ENCODE results near the gene AP1B1.

AP1B1 gene

DNA sequence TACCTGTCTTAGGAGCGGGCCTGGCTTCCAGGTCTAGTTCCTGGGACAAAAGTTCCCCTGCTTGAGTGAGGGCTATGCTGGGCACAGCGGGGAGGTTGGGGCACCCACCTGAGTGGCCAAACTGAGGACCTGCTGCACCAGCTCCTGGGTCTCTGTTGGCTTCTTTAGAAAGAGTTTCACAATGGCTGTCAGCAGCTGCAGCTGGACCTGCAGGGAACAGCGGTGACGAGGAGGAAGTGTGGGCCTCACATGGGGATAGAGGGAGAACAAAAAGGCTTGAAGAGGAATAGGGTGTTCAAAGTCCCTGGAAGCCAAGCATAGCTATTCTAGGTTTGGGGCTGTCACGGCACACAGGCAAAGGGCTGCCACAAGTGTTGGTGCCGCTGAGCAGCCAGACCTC is 46.2 kb downstream of the AP1B1 start:
- Histone ChIP-seq H3K27ac (peak overlapping the region; percentile 78), H3K9me3 (no peaks in the 10 kb centered on the region), H3K27me3 (no peaks in the 10 kb centered on the region), H3K4me1 (peaks cover 79% of the 10 kb centered on the region), H3K4me2 (peak overlapping the region; percentile 77), H3K4me3 (no peak overlapping the region), H3K36me3 (peaks cover 83% of the 10 kb centered on the region), H3K9ac (peak overlapping the region; percentile 38; the same call in 1 of the 2 replicates), H4K20me1 (peaks cover 29% of the 10 kb centered on the region; the same call in 1 of the 2 replicates)
- TF ChIP-seq Cebpa-rat (IDR thresholded peaks at IDR 0.05) = peak; percentile 48; the same call in 1 of the 2 replicates

- Histone ChIP-seq H4K20me1 (peaks cover 33% of the 10 kb centered on the region; the same call in 1 of the 2 replicates), H3K9ac (peak overlapping the region; percentile 38; the same call in 1 of the 2 replicates), H3K4me3 (no peak overlapping the region), H3K27ac (peak overlapping the region; percentile 78), H3K36me3 (peaks cover 83% of the 10 kb centered on the region), H3K27me3 (no peaks in the 10 kb centered on the region), H3K4me1 (peaks cover 83% of the 10 kb centered on the region), H3K9me3 (no peaks in the 10 kb centered on the region), H3K4me2 (peak overlapping the region; percentile 77)
- no peak for TF ChIP-seq Cebpa-rat (IDR thresholded peaks at IDR 0.05)
These were observed 46.6 kb downstream of the AP1B1 start for GRCh38 chr22:29341849-29342127.

GRCh38 chr22:29341056-29341848 is 47.1 kb downstream of the AP1B1 start:
- H3K4me3 ChIP-seq = no peak overlapping the region
- H3K27me3 ChIP-seq = no peaks in the 10 kb centered on the region
- H4K20me1 ChIP-seq = peaks cover 38% of the 10 kb centered on the region; the same call in 1 of the 2 replicates
- peak overlapping the region; percentile 77 for H3K4me2 ChIP-seq
- TF ChIP-seq Cebpa-rat (IDR thresholded peaks at IDR 0.05) = no peak
- H3K9ac ChIP-seq = 0 out of 2 replicates have a peak overlapping the region, but pooled peaks have one; percentile 38
- H3K9me3 ChIP-seq = no peaks in the 10 kb centered on the region
- H3K36me3 ChIP-seq = peaks cover 83% of the 10 kb centered on the region
- H3K4me1 ChIP-seq = peaks cover 89% of the 10 kb centered on the region
- peak overlapping the region; percentile 78 for H3K27ac ChIP-seq

DNA sequence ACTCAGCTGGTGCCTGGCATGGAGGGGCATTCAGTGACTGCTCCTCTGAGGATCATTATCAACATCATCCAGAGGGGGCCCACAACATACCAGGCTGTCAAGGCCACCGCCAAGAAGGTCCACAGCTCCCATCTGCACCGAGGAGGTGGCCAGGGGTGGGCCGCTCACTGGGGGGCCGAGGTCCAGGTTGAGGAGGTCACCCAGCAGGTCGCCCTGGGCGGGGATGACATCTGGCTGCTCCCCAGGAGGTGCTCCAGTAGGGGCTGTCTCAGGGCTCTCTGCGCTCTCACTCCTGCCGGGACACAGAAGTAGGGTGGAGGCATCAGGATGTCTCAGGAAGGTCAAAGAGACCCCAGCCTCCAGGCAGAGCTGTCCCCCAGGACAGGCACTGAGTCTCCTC is 47.8 kb downstream of the AP1B1 start:
- Histone ChIP-seq H4K20me1 (peaks cover 45% of the 10 kb centered on the region; the same call in 1 of the 2 replicates), H3K9ac (no peak overlapping the region; the same call in 1 of the 2 replicates), H3K27me3 (no peaks in the 10 kb centered on the region), H3K4me3 (no peak overlapping the region), H3K4me1 (peaks cover 95% of the 10 kb centered on the region), H3K27ac (peak overlapping the region; percentile 32), H3K4me2 (peak overlapping the region; percentile 57), H3K9me3 (no peaks in the 10 kb centered on the region), H3K36me3 (peaks cover 82% of the 10 kb centered on the region)
- no peak for TF ChIP-seq Cebpa-rat (IDR thresholded peaks at IDR 0.05)

GRCh38 chr22:29339381-29340235 is 48.8 kb downstream of the AP1B1 start:
- Histone ChIP-seq H3K9ac (no peak overlapping the region; the same call in 1 of the 2 replicates), H3K27me3 (no peaks in the 10 kb centered on the region), H3K36me3 (peaks cover 73% of the 10 kb centered on the region), H3K27ac (peak overlapping the region; percentile 32; the same call in 1 of the 2 replicates), H3K4me2 (peak overlapping the region; percentile 57), H3K4me3 (no peak overlapping the region), H4K20me1 (peaks cover 48% of the 10 kb centered on the region; the same call in 1 of the 2 replicates), H3K9me3 (no peaks in the 10 kb centered on the region), H3K4me1 (peaks cover 100% of the 10 kb centered on the region)
- no peak for TF ChIP-seq Cebpa-rat (IDR thresholded peaks at IDR 0.05)

DNA sequence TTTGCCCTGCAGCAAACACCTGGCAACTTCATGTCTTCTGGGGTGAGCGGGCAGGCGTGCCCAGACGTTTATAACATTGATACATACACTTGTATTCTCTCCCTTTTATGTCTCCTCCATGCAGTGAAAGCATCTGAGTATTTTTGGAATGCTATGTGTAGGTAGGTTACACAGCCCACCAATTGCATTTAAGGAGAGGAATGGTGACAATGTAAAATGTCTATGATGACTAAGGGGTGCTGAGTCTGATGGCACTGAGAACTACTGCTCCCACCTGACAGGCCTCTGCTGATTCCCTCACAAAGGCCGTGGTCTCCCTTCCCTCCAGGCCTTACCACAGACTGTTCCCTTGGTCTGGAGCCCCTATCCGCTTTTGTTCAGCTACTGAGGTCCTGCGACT is 50.0 kb downstream of the AP1B1 start:
- peaks cover 47% of the 10 kb centered on the region; the same call in 1 of the 2 replicates for H4K20me1 ChIP-seq
- H3K9me3 ChIP-seq = no peaks in the 10 kb centered on the region
- H3K27me3 ChIP-seq = no peaks in the 10 kb centered on the region
- H3K36me3 ChIP-seq = peaks cover 63% of the 10 kb centered on the region
- peaks cover 100% of the 10 kb centered on the region for H3K4me1 ChIP-seq
- TF ChIP-seq Cebpa-rat (IDR thresholded peaks at IDR 0.05) = no peak
- no peak overlapping the region for H3K27ac ChIP-seq
- H3K9ac ChIP-seq = no peak overlapping the region
- peak overlapping the region; percentile 84 for H3K4me2 ChIP-seq
- no peak overlapping the region for H3K4me3 ChIP-seq

DNA sequence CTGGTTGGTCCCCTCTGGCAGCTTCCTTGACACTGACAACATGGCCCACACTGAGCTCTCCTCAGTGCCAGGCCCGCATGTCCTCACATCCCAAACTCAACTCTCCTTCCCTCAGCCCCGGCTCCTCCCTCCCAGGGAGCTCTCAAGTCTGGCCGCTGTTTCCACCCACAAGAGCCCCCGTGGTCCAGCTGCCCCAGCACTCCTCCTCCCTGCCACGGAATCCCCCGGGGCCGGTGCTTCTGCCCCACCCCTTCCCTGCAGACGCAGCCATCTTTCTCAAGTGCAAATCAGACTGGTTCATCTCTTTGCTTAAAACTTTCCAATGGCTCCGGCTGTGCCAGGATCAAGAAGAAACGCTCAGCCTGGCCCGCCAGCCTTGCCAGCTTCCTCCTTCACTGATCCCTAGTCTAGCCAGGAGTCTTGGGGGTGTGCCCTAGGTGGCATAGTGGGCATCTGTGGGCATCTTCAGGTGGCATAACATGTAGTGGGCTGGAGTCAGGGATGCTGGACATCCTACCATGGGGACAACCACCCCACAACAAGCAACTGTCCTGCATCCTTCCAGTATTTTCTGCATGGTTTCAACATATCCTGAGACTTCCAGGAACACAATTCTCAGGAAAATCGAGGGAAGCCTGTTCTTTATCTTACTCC is 50.6 kb downstream of the AP1B1 start:
- Histone ChIP-seq H3K4me2 (peak overlapping the region; percentile 84), H3K4me1 (peaks cover 100% of the 10 kb centered on the region), H3K27me3 (no peaks in the 10 kb centered on the region), H3K27ac (peak overlapping the region; percentile 28), H4K20me1 (peaks cover 40% of the 10 kb centered on the region; the same call in 1 of the 2 replicates), H3K36me3 (peaks cover 63% of the 10 kb centered on the region), H3K9ac (no peak overlapping the region), H3K4me3 (no peak overlapping the region), H3K9me3 (no peaks in the 10 kb centered on the region)
- no peak for TF ChIP-seq Cebpa-rat (IDR thresholded peaks at IDR 0.05)

- Histone ChIP-seq H3K9me3 (no peaks in the 10 kb centered on the region), H3K4me1 (peaks cover 100% of the 10 kb centered on the region), H3K27ac (peak overlapping the region; percentile 28), H4K20me1 (peaks cover 34% of the 10 kb centered on the region; the same call in 1 of the 2 replicates), H3K9ac (no peak overlapping the region), H3K4me2 (peak overlapping the region; percentile 84), H3K4me3 (no peak overlapping the region), H3K27me3 (no peaks in the 10 kb centered on the region), H3K36me3 (peaks cover 63% of the 10 kb centered on the region)
- no peak for TF ChIP-seq Cebpa-rat (IDR thresholded peaks at IDR 0.05)
These were observed 51.4 kb downstream of the AP1B1 start for GRCh38 chr22:29336751-29337490.

DNA sequence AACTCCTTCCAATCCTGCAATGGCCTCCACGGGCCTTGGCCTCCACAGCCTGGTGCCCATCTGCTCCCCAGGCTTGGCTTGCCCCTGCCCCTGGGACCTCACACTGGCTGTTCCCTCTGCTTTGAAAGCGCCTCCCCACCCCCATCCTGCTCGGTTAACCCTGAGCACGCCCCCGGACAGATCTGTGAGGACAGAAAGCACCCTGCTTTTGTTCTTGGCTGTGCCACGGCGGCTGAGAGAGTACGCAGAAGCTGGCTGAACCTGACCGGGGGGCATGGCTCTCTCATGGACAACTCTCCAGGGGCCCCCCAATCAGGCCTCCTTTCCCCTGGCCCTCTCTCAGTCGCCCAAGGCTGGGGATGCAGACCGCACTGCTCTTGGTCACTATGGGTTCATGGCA is 52.7 kb downstream of the AP1B1 start:
- H3K4me1 ChIP-seq = peaks cover 100% of the 10 kb centered on the region
- no peak overlapping the region; the same call in 1 of the 2 replicates for H3K9ac ChIP-seq
- peak overlapping the region; percentile 51 for H3K27ac ChIP-seq
- no peaks in the 10 kb centered on the region for H3K9me3 ChIP-seq
- peaks cover 62% of the 10 kb centered on the region for H3K36me3 ChIP-seq
- no peak overlapping the region for H3K4me3 ChIP-seq
- H3K27me3 ChIP-seq = no peaks in the 10 kb centered on the region
- TF ChIP-seq Cebpa-rat (IDR thresholded peaks at IDR 0.05) = no peak
- H3K4me2 ChIP-seq = peak overlapping the region; percentile 79
- H4K20me1 ChIP-seq = peaks cover 28% of the 10 kb centered on the region; the same call in 1 of the 2 replicates

Data from BLaER1 (cell line).